ENCODE results near the gene CD44.

DNA sequence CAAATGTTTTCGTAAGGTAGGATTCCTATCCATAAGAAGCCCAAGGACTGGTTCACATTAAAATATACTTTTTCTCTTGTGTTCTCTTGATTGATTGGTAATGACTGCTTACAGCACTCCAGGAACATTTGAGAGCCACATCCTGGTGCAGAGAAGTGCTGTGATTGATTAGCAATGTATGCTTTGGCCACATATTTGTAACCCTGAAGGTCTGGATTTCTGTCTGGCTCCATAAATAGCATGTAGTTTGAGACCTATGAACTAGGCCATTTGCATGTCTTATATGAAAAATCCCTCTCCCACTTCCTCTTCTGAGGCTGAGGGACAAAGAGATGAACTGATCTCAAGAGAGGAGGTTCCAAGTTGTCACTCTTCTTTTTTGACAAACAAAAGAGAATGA, 49.3 kb upstream of the CD44 start:
- TF ChIP-seq EZH2 (IDR thresholded peaks at IDR 0.05; ENCODE audit: borderline replicate concordance, low read length): no peak
- TF ChIP-seq, protein P1, sequence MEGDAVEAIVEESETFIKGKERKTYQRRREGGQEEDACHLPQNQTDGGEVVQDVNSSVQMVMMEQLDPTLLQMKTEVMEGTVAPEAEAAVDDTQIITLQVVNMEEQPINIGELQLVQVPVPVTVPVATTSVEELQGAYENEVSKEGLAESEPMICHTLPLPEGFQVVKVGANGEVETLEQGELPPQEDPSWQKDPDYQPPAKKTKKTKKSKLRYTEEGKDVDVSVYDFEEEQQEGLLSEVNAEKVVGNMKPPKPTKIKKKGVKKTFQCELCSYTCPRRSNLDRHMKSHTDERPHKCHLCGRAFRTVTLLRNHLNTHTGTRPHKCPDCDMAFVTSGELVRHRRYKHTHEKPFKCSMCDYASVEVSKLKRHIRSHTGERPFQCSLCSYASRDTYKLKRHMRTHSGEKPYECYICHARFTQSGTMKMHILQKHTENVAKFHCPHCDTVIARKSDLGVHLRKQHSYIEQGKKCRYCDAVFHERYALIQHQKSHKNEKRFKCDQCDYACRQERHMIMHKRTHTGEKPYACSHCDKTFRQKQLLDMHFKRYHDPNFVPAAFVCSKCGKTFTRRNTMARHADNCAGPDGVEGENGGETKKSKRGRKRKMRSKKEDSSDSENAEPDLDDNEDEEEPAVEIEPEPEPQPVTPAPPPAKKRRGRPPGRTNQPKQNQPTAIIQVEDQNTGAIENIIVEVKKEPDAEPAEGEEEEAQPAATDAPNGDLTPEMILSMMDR (conservative IDR thresholded peaks at IDR 0.05 in 1 of 2, IDR thresholded peaks at IDR 0.05 in 1 of 2; ENCODE audit: extremely low read depth in 1 of 2, insufficient read depth in 1 of 2, low read depth in 1 of 2, low read length in 2 of 2): no peak
